Tibial nerve (tissue), 4 donors: ENCODE results near the gene CAMK1D. TPM values are rescaled to one million over a fixed set of nuclear protein-coding genes. Genes with fewer than 3 reads are reported as not detected.
"Not testable (repeated sequence)": the region's sequence is repeated elsewhere in the genome, so short reads cannot be mapped to it uniquely, and the experiment has no call there.

Experiments
- DNase-seq, 2 donors: peaks; one replicate each; pipeline ENCODE4 v3.0.0-alpha.2; 2019; ENCODE audit warnings: low spot score in 2 of 2
- H3K27ac ChIP-seq, 4 donors: fragments of 200-600 bp; sonication (generic) in 3 of 4; one replicate each; pipeline ENCODE4 v1.5.1; 2017 to 2019; ENCODE audit warnings: mild to moderate bottlenecking in 1 of 4
- H3K27me3 ChIP-seq, 2 donors: fragments of 200-600 bp; sonication (generic) in 1 of 2; one replicate each; pipeline versions ENCODE4 v1.5.1 to v1.6.0; 2017 to 2019
- H3K36me3 ChIP-seq, 3 donors: fragments of 200-600 bp; sonication (generic); one replicate each; pipeline ENCODE4 v1.5.1; 2018 to 2019
- H3K4me1 ChIP-seq, 4 donors: fragments of 200-600 bp; sonication (generic) in 3 of 4; one replicate each; pipeline ENCODE4 v1.5.1; 2017 to 2019
- H3K4me3 ChIP-seq, 4 donors: fragments of 200-600 bp; sonication (generic) in 3 of 4; one replicate each; pipeline ENCODE4 v1.5.1; 2017 to 2019; ENCODE audit warnings: mild to moderate bottlenecking in 1 of 4, moderate library complexity in 1 of 4
- H3K9me3 ChIP-seq, 4 donors: fragments of 200-600 bp; sonication (generic) in 3 of 4; one replicate each; pipeline ENCODE4 v1.5.1; 2017 to 2019
- EP300 ChIP-seq, 2 donors: sonication (generic); formaldehyde crosslinking; IDR thresholded peaks; one replicate each; pipeline ENCODE4 v1.6.1; 2017; ENCODE audit warnings: antibody characterized with exemption in 2 of 2, mild to moderate bottlenecking in 1 of 2
- POLR2A ChIP-seq, 2 donors: fragments of 450-650 bp; IDR thresholded peaks; one replicate each; pipeline ENCODE4 v1.6.1; 2017; ENCODE audit warnings: antibody characterized with exemption in 2 of 2, mild to moderate bottlenecking in 2 of 2, moderate library complexity in 2 of 2
- WGBS, 2 donors: methylation state at CpG; one replicate each; pipeline ENCODE4 v1.1.5; 2018; 5-methylcytosine and 5-hydroxymethylcytosine counted together
- total RNA-seq, 4 donors: library from RNA; depleted of rRNA; stranded (reverse); fragments of >200 nt; gene quantifications; one replicate each; pipeline ENCODE4 v1.1.0, GENCODE V29; 2016
- TF ChIP-seq, protein P1 (sequence below), 5 experiments: fragments of 200-600 bp in 3 of 5; fragments of 450-650 bp in 2 of 5; sonication (generic) in 3 of 5; IDR thresholded peaks; one replicate each; pipeline ENCODE4 v1.5.1; 2016 to 2019; ENCODE audit warnings: antibody characterized with exemption in 5 of 5, mild to moderate bottlenecking in 3 of 5, moderate library complexity in 2 of 5

CAMK1D gene
- 10 to 100 TPM in 3 of 4 donors, 1 to 10 TPM in 1; 6.9 to 20.5 (median 17.2) TPM for total RNA-seq

DNA sequence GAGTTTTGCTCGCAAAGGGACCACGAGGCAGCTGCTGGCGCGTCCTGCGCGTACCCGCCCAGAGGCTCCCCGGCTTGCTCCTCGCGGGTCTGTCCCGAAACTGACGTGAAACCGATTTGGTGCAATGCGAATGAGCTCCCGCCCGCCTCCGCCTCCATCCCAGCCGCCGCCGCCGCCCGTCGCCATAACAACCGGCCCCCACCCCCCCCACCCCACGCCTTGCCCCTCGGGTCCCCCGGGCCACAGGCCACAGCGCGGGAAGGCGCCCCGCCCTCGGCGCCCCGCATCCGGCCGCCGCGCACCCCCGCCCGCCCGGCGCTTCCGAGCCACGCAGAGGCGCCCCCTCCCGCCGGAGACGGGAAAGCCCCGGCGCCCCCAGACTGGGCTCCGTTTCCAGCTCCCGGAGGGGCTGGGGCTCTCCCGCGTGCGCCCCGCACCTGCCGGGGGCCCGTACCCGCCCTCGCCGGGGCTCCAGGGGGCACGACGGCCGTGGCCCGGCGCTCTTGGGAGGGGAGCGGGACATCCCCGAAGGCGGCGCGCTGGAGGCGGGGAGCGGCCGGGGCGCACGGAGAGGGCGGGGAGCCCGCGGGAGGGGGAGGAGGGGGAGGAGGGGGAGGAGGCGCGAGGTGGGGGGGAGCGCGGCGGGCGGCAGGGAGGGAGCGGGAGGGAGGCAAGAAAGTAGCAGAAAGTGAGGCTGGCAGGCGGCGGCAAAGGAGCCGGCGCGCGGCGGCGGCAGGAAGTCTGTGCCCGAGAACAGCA, at the start of gene CAMK1D:
Gene CAMK1D, plus strand, starts transcription at position 678 of the 759 bp plus-strand sequence.
- peak in 1 of 2 donors; percentile 54 for TF ChIP-seq EP300 (IDR thresholded peaks at IDR 0.05)
- TF ChIP-seq POLR2A (IDR thresholded peaks at IDR 0.05) = peak in 1 of 2 donors; percentile 49
- TF ChIP-seq, protein P1, sequence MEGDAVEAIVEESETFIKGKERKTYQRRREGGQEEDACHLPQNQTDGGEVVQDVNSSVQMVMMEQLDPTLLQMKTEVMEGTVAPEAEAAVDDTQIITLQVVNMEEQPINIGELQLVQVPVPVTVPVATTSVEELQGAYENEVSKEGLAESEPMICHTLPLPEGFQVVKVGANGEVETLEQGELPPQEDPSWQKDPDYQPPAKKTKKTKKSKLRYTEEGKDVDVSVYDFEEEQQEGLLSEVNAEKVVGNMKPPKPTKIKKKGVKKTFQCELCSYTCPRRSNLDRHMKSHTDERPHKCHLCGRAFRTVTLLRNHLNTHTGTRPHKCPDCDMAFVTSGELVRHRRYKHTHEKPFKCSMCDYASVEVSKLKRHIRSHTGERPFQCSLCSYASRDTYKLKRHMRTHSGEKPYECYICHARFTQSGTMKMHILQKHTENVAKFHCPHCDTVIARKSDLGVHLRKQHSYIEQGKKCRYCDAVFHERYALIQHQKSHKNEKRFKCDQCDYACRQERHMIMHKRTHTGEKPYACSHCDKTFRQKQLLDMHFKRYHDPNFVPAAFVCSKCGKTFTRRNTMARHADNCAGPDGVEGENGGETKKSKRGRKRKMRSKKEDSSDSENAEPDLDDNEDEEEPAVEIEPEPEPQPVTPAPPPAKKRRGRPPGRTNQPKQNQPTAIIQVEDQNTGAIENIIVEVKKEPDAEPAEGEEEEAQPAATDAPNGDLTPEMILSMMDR (IDR thresholded peaks at IDR 0.05) = peak in 4 of 5 experiments; percentile 36 to 71 (median 52)
- H3K27ac ChIP-seq = peak within 1 kb of the TSS; percentile 78 to 93 (median 89)
- H3K27me3 ChIP-seq = no peaks in the 10 kb centered on the region
- H3K4me3 ChIP-seq = peak within 1 kb of the TSS; percentile 58 to 91 (median 88)
- DNase-seq = peak; percentile 49 to 57
- H3K36me3 ChIP-seq = no peaks in the 10 kb centered on the region
- no peaks in the 10 kb centered on the region for H3K9me3 ChIP-seq
- WGBS, 2 donors = 0 to 2% methylated on average over 36 to 38 of the region's 95 CpGs
- H3K4me1 ChIP-seq = peaks cover 0 to 38% (median 12%) of the 10 kb centered on the region in 4 donors

- H3K27ac ChIP-seq, DNase-seq, H3K9me3 ChIP-seq, H3K4me1 ChIP-seq, H3K4me3 ChIP-seq, H3K36me3 ChIP-seq, H3K27me3 ChIP-seq: not testable (repeated sequence)
- 97 to 99% methylated on average over 4 of the region's 4 CpGs for WGBS, 2 donors
Observed at GRCh38 chr10:12301036-12301435, 48.3 kb upstream of the CAMK1D start.

GRCh38 chr10:12308057-12308456, 41.3 kb upstream of the CAMK1D start:
- DNase-seq = no peak
- TF ChIP-seq POLR2A (IDR thresholded peaks at IDR 0.05) = no peak
- no peak for TF ChIP-seq EP300 (IDR thresholded peaks at IDR 0.05)
- TF ChIP-seq, protein P1 (IDR thresholded peaks at IDR 0.05) = no peak
- H3K4me1 ChIP-seq = peaks cover 0 to 5% (median 0%) of the 10 kb centered on the region in 4 donors
- 69 to 82% methylated on average over 6 of the region's 6 CpGs for WGBS, 2 donors
- H3K36me3 ChIP-seq = no peaks in the 10 kb centered on the region
- H3K27me3 ChIP-seq = no peaks in the 10 kb centered on the region
- no peak overlapping the region for H3K27ac ChIP-seq
- peaks cover 0 to 7% (median 0%) of the 10 kb centered on the region in 4 donors for H3K9me3 ChIP-seq
- H3K4me3 ChIP-seq = no peak overlapping the region

GRCh38 chr10:12308736-12309375, 40.5 kb upstream of the CAMK1D start:
- peaks cover 0 to 7% (median 0%) of the 10 kb centered on the region in 4 donors for H3K9me3 ChIP-seq
- DNase-seq = peak; percentile 20 to 26
- WGBS, 2 donors = 42 to 57% methylated on average over 8 of the region's 8 CpGs
- TF ChIP-seq, protein P1 (IDR thresholded peaks at IDR 0.05) = no peak
- peak overlapping the region in 1 of 4 donors; percentile 9 for H3K27ac ChIP-seq
- no peaks in the 10 kb centered on the region for H3K36me3 ChIP-seq
- H3K27me3 ChIP-seq = no peaks in the 10 kb centered on the region
- peaks cover 0 to 5% (median 0%) of the 10 kb centered on the region in 4 donors for H3K4me1 ChIP-seq
- no peak overlapping the region for H3K4me3 ChIP-seq

GRCh38 chr10:12309783-12310182, 39.6 kb upstream of the CAMK1D start:
- not testable (repeated sequence) for H3K27me3 ChIP-seq, H3K4me1 ChIP-seq, DNase-seq, H3K4me3 ChIP-seq, H3K27ac ChIP-seq, H3K9me3 ChIP-seq, H3K36me3 ChIP-seq
- WGBS, 2 donors = 81 to 88% methylated on average over 5 of the region's 5 CpGs

DNA sequence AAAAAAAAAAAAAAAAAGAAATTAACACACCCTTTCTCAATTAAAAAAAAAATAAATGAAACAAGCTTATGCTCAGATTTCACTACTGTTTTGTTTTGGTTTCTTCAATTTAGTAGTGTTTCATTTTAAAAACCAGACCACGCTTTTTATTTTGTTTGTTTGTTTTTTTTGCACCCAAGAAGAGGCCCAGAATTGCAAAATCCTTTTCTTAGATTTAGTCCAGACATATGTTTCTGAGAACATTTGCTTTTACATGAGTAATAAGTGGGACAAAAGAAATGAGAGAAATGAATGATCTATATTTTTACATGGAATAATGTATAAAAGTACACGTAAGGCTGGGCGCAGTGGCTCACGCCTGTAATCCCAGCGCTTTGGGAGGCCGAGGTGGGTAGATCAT, 34.5 kb upstream of the CAMK1D start:
- DNase-seq = no peak
- no peak for TF ChIP-seq EP300 (IDR thresholded peaks at IDR 0.05)
- TF ChIP-seq POLR2A (IDR thresholded peaks at IDR 0.05) = no peak
- TF ChIP-seq, protein P1 (IDR thresholded peaks at IDR 0.05) = no peak
- H3K4me3 ChIP-seq = no peak overlapping the region
- no peaks in the 10 kb centered on the region for H3K27me3 ChIP-seq
- H3K36me3 ChIP-seq = no peaks in the 10 kb centered on the region
- peaks cover 0 to 2% (median 0%) of the 10 kb centered on the region in 4 donors for H3K9me3 ChIP-seq
- no peaks in the 10 kb centered on the region for H3K4me1 ChIP-seq
- WGBS, 2 donors = 83 to 94% methylated on average over 6 of the region's 6 CpGs
- H3K27ac ChIP-seq = no peak overlapping the region
